DMS53 (cell line): ENCODE data around the gene SLIT3.

Experiments
- DNase-seq: peaks from one replicate; lab custom pipeline; 2025; lab: John Stamatoyannopoulos, UW

The SLIT3 gene

DNA sequence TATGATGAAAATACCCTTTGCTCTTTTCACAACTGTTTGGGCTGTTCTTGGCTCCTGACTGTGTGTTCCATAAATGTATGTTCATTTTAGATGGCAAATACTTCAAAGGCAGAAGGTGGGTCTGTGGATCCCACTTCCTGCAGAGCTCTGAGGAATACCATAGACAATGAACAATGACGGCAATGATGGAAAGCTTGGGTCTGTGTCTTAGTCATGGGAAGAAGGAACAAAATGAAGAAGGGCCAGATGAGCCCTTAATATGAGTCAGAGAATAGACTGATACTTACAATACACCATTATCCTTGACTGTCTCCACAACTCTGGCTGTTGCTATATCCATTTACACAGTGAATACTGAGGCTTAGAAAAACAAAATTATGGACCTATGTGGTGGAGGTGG lies 126.0 kb downstream of the SLIT3 start:
- no peak for DNase-seq

DNA sequence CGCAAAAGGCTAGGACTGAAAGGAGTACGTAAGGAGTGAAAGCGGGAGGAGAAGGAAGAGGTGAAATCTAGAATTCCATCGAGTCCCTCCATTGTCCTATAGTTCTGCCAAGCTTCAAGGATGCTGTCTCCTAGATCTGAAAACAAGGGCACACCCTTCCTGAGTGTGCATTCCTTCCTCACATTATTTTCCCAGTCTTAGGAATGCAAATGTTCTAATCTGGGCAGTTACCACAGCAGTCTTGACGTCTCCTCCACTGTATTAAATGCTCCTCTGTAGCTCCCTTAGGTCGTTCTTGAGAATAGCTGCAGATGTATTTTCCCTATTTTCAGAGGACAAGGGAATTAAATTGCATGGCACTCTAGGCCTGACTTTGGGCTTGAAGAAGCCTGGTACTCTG lies 127.6 kb downstream of the SLIT3 start:
- DNase-seq: no peak

DNA sequence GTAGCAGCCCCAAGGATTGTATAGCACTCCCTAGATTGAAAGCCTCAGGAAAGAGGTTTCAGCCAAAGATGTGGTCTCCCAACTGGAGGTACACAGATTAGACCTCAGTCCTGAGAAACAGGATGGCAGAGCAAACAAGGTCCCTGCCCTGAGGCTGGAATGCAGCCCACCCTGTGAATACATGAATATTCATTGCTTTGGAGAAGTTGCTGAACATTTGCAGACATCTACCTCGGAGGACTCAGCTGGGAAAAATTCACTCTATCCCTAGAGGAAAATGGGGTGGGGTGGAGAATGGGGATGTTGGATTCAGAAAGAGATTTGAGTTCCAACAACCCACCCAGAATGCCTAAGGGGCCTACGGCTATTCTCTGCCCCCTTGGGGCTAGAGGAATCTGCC lies 129.4 kb downstream of the SLIT3 start:
- DNase-seq: no peak

DNA sequence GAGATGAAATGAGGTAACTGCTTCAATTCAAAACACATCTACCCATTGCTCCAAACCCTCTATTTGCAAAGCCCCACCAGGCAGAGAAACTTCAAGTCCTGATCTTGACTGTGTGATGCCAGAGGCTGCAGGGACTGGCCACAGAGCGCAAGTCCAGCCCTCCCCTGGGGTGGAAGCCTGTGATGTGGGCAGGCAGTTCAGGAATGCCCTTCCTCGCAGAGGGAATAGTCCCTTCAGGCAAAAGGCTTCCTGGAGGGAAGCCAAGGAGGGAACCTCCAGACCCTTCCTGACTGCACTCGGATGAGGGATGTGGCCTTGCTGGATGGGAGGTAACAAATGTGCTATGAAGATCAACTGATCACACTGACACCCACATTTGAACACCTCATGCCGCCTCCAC lies 131.2 kb downstream of the SLIT3 start:
- no peak for DNase-seq

DNA sequence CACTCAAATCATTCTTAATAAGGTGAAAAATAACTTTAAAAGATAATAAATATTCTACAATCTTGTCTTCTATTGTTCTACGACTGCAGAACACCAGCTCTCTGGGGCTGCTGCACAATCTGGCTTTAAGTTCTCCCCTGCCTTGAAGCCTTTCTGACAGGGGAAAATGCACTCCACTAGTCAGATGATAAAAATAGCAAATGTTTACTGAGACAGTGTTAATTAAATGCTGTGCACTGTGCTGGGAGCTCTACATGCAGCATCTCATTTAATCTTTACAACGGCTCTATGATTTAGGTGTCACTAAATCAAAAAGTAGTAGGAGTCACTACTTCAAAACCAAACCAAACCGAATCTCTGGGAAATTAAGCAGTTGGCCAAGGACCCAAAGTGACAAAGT lies 132.7 kb downstream of the SLIT3 start:
- no peak for DNase-seq

DNA sequence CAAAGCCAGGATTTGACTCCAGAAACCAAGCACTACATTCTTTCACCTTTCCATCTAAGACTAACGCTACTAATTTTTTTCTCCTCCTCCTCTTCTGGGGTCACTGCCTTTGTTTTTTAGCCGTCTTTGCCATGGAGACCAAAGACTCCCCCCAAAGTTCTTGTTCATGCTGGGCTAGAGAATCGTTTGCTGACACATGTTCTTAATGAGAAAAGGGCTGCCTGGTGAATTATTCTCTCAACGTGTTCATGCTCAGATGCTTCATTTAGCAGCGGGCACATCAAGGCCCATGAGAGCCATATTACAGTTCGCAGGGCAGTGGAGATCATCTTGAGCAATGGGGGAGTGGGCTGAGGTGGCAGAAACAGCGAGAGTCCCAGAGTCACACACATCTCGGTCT lies 134.9 kb downstream of the SLIT3 start:
- DNase-seq: no peak

DNA sequence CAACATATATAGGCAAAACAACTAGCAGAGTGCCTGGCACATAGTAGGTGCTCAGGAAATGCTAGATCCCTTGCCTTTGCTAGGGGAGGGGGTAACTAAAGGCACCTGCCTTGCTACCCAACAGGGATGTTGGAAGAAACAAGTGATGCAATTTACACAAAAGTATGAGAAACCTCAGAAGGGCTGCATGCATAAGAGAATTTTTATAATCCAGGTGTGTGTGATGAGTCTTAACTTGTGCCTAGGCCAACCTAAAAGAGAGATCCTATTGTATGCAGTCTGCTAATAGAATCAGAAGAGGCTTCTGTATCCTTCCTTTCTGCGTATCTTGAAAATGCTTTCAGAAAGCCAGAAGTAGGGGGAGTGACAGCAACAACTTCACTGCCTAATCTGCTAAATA lies 135.9 kb downstream of the SLIT3 start:
- no peak for DNase-seq

DNA sequence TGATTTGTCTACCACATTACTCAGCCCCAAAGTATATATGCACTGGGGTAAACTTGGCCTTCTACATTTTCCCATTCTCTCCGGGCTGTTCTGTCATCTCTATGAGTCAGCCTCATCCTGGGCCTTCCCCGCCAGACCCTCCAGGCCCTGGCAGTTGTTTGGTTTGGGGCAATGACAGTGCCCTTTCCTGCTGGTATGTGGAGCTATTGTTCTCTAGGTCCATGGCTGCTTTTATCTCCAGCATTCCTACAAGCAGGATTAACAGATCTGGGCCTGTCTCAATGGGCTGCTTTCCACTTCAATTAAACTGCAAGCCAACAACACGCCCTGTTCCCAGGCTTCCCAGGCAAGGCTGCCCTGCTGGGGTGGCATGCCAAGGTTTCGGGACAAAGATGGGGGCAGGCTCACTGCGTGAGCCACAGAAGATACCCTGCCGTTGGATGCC lies 136.4 kb downstream of the SLIT3 start:
- DNase-seq: no peak

DNA sequence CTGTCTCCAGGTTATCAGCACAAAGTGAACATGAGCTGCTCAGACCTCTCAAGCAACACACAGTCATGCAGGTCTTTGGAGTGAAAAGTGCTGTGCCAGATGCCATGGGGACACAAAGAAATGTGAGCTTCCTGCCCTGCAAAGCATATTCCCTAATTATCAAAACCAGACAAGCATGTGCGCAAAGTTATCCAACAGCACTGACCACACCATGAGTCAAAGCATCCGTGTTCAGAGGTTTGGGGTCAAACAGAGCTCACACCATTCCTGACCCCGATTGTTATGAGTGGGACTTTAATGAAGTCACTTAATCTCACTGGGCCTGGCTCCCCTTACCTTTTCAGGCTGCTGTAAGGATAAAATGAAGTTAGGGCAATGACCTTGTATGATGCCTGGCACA lies 138.5 kb downstream of the SLIT3 start:
- no peak for DNase-seq

DNA sequence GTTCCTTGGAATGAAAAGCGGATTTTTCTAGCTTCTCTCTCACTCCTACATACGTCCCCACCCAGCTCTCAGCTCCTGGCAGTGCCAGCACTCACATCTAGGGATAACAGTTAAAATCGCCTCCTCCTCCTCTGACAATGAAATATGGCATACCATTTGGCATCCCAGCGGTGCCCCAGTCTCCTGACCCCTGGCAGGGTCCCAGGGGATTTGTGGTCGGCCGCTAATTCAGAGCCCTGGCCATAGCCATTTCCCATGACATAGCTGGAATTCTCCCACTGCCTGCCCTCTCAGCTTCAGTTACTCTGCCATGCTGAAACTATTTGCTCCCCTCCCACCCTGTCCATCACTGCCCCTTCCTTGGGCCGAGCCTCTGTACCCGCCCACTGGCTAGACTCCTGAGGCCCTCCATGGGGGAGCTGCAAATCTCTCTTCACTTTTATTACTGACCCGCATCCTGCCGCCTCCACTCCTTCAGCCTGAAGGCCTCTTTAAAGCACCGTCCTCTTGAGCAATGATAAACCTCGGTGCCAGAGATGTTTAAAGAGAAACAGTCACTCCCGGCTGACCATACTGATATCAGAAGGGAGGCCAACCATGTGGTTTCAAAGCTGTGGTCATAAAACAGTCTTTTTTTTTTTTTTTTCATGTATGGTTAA lies 139.8 kb downstream of the SLIT3 start:
- no peak for DNase-seq

DNA sequence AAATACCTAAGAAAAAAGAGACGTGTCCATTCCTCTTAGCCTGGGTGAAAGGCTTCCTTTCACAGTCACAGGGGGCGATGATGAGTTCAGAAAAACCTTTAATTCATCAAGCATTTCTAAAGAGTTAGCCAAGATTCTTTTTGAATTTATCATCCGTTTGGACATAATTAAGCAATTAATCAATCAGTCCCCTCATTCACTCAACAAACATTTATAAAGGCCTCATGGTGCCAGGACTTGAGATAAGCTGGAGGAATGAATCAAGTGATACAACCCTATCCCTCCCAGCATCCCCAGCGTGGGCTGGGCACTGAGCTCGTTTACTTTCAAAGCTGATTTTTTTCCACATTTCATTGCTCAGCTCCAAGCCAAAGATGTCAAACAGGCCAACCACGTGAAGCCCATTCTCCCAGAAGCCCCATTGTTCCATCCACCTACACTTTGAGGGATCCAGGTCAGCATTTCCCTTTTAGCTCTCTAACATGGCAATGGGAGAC lies 140.5 kb downstream of the SLIT3 start:
- no peak for DNase-seq

DNA sequence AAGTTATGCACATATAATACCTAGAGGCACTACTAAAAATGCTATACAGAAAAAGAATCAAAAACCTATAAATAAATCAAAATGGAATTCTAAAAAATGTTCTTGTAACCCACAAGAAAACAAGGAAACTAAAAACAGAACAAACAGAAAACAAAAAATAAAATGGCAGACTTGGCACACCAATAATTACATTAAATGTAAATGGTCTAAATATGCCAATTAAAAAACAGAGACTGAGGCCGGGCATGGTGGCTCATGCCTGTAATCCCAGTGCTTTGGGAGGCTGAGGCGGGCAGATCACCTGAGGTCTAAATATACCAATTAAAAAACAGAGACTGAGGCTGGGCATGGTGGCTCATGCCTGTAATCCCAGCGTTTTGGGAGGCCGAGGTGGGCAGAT lies 142.2 kb downstream of the SLIT3 start:
- DNase-seq: no peak

DNA sequence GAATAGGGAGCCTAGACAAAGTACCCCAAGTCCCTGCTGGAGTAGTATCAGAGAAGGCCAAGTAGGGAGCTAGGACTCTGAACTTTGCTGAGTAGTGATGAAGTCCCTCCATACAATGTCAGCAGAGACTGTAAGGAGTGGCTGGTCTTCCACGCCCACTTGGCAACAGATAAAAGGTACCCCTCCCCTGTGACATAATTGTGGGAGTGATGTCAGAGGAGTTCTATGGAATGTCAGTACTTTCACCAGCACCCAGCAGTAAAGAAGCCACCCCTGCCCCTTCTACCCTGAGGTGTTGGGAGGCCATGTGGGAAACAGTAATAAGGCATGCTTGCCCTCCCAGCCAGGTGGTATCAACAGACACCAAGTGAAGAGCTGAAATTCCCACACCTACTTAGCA lies 143.9 kb downstream of the SLIT3 start:
- no peak for DNase-seq

DNA sequence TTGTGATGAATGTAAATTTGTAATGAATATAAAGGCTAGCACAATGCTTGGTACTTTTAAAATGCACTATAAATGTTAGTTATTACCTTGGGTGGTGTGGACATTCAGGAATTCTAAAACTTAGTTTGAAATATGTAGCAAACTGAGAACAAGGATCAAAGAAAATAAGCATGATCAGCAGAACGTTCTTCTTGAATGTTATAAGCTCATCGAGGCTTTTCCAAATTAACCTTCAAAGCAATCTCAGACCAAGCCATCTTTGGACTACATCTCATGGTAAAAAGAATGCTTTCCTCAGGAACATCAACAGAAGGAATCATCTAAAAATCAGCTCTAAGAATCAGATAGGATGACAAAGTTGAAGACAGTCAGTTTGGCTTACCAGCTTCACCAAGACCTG lies 146.3 kb downstream of the SLIT3 start:
- DNase-seq: no peak

DNA sequence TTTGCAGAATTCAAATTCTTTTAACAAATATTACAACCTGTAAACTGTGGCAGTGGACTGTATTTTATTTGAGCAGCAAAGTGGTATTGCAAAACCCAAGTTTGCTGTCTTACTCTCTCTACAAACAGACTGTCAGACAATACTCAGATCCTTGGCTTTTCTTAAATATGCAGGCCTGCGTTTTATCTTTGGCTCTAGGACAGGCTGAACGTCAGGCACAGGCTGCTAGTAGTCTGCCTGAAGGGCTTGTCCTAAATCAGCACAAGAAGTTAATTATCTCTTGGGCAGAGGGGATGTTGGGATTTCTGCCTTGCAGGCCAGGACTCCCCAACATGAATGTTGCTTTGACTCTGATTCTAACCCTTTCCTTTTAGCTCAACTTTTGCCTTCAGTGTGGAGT lies 147.5 kb downstream of the SLIT3 start:
- no peak for DNase-seq

DNA sequence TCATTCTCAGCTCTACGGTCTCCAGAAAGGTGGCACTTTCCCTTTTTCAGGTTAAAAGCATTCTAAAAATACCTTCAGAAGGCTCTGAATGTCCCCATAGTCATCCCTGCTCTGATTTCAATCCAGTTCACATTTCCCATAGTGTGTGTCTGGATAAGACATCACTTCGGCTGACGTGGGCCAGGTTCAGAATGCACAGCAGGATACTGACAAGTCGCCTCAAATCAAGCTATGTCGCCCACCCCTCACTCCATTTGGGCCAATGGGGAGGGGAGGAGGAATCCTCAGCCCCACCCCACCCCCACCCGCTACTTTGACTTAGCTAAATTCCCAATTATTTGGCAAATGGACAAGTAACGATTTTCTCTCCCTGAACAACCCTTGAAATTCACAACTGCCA lies 148.0 kb downstream of the SLIT3 start:
- no peak for DNase-seq

DNA sequence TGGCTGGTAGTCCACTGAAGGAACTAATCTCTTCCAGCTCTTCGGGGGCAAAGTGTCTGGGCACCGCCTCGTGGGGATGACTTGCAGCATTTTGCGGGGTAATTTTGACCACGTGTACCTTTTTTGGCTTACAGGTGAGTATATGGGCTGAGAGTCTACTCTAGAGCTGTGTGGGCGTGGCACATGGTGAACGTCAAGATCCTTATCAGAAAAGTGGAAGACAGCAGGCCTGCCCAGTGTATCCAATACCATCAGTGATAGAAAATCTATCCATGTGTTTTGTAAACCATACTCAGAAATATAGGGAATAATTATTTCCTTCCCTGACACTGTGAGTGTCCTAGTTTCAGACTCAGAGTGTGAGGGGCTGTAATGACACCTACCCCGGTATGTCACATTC lies 148.5 kb downstream of the SLIT3 start:
- DNase-seq: no peak

DNA sequence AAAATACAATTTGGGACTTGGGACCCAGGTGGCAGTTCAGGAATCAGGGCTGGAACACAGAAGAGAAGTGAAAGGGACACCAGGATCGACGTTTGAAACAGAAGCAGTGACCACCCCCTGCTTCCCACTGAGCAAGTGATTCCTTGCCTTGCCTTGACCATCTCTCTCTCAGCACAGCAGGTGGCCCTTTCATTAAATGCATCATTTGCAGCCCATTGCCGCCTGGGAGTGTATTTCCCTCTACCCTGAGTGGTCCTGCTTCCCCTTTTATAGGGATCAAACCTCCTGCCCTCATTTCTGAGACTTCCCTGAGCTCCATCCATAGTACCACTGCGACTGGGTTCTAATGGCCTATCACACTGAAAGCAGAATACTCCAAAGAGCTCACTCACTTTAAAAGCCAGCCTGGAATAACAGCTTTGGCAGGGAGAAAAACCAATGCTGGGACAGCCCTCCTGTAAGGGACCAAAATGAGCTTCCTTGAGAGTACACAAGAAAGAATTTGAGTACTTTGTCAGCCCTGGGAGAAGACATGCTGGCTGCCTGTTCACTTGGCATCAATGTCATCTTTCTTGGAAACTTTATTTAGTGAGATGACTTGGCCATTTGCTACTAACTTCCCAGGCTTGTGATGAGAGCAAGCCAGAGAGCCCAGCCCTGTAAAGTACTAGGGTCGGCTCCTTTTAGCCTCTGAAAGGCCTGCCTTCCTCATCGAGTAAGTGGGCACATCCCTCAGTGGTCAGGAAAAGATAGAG lies 149.7 kb downstream of the SLIT3 start:
- no peak for DNase-seq

DNA sequence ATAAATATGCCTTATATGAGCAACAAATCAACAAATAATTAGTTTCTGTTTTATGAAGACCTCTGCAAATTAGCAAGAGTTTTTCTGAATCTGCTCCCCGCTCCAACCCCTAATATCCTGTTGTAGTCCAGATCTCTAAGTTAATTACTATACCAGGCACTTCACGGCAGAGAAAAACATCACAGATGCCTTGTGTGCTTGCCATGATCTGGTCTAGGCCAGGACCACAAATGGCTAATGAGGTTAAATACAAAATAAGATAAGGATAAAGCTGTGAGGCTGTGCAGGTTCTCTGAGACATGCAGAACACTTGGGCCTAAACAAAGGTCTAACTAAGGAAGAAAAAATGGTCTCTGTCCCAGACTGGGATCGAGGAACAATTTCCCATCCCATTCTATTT lies 150.8 kb downstream of the SLIT3 start:
- no peak for DNase-seq

DNA sequence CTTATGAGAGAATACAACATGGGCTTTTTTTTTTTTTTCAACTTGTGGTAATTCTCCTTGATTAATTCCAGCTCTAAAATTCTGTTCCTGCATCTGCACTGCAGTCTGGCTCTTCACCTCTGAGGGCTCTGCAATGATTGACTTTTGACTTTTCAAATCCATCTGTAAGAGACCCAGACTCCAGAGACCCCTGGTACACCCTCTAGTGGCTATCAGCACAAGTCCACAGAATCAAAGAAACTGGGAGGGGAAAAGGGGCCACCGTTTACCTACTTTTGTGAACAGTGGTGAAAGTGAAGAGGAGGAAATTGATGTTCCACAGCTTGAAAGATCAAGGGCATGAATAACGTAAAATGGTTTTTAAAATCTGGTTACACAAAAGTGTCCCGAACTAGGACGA lies 151.6 kb downstream of the SLIT3 start:
- DNase-seq: no peak

DNA sequence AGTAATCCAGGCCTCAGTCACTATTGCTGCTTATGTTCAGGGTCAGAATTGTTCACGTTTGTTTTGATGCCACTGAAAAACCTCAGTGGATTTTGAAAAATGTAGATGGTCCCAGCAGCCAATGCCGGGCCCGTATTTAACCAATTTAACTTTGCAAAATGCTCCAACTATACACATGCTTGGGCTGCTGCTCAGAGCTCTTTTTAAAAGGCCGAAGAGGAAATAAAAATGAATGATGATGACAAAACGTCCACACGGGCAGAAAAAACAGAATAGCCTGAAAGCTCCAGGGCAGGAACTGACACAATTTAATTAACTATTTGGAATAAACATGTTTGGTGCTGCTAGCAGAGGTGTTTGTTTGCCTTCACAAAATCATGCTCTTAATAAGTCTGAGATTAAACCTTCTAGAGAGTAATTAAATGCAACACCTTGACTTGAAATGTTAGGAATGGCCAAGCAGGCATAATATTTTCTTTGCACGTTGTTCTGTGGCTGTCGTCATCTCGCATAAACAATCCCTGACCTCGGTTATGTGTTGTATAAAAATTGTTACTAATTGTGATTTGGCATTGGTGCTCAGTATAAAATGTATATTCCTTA lies 152.7 kb downstream of the SLIT3 start:
- no peak for DNase-seq

DNA sequence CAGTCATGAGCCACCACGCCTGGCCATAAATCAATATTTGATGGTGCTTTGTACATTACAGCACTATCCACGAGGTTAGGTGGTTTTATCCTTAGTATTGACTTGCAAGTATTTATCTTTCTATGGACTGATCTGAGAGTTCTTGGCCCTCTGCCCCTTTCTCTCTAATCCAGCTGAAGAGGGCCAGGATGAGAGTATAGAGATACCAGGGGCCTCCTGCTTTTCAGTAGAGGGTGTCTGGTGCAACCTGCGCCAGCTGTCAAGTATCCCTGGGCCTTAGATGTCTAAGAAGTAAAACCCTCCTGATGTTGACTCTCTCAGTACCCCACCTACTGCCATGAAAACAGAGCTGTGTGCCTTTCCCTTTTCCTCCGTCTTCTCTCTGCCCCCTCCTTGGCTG lies 153.4 kb downstream of the SLIT3 start:
- no peak for DNase-seq

DNA sequence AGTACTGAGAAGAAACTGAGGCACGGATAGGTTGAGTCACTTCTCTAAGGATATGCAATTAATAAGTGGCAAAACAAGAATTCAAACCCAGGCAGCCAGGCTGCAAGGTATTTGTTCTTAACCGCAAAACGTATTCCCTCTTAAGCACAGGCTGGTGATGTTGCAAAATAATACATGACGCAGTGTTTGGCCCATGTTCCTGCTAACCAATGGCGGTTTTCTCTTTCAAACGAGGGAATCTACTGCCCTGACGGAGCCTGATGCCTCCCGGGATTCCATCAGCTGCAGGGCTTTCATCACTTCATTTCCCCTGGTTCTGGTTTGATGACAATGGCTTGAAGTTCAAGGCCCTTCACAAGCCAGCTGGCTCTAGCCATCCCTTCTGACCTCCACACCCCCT lies 154.8 kb downstream of the SLIT3 start:
- no peak for DNase-seq
